GM12891 (cell line): ENCODE measurements around the gene YBX2.

Source experiments
- DNase-seq: peaks from one replicate; pipeline ENCODE4 v3.0.0; 2011; ENCODE audit warnings: low spot score; ENCODE audit not compliant: insufficient read length
- FAIRE-seq: peaks from 2 replicates; lab custom pipeline; 2011; peaks lifted over from hg19 to GRCh38; lab: Jason Lieb, UNC
- PAX5 ChIP-seq: IDR thresholded peaks from 2 replicates; pipeline ENCODE4 v1.6.1; 2011; ENCODE audit warnings: low read length, moderate library complexity, mild to moderate bottlenecking; ENCODE audit not compliant: insufficient read depth, severe bottlenecking
- POLR2A ChIP-seq: IDR thresholded peaks from 2 replicates; pipeline ENCODE4 v1.6.1; 2011; ENCODE audit warnings: low read depth, low read length, control low read depth
- POLR2AphosphoS5 ChIP-seq: IDR thresholded peaks from 2 replicates; pipeline ENCODE4 v1.6.1; 2011; ENCODE audit warnings: low read depth, low read length, control low read depth
- POU2F2 ChIP-seq: IDR thresholded peaks from 2 replicates; pipeline ENCODE4 v1.6.1; 2011; ENCODE audit warnings: low read depth, mild to moderate bottlenecking, control low read depth, low read length, moderate library complexity
- SPI1 ChIP-seq: IDR thresholded peaks from 2 replicates; pipeline ENCODE4 v1.6.1; 2011; ENCODE audit warnings: low read depth, low read length, control low read depth
- TAF1 ChIP-seq: IDR thresholded peaks from 2 replicates; pipeline ENCODE4 v1.6.1; 2011; ENCODE audit warnings: low read depth, low read length, control low read depth

The YBX2 gene

GRCh38 chr17:7323731-7324437 lies 29.4 kb upstream of the YBX2 start:
- peak; percentile 90 for FAIRE-seq

DNA sequence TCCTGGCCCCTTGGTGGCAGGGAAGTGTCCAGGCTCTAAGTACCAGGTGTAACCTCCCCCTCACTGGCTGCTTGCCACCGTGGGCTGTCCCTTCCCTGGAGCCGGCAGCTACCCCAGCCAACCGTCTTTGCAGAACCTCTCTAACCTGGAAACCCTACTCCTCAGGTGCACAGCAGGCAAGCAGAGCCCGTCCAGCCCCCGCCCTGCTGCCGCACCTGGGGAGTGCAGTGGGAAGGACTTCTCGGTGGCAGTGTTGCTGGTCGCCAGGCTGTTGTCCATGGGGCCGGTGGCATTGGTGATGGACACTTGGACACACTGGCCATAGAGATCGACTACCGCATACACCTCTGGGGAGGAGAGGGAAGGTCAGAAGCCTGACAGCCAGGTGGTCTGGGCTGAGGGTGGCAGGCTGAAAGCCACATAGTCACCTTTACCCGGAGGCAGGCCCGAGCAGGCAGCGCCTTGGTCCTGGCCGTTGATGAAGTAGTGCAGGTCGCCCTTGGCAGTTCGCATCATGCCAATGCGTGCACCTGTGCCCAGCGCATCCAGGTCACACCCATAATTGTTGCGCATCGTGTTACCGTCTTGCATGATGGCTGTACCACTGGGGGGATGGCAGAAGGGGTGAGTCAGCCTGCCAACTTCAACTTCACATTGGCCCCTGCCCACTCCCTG lies 28.2 kb upstream of the YBX2 start:
- TF ChIP-seq POU2F2 = no peak
- no peak for TF ChIP-seq SPI1
- TF ChIP-seq TAF1 = no peak
- TF ChIP-seq PAX5 = no peak
- no peak for TF ChIP-seq POLR2A
- no peak for TF ChIP-seq POLR2AphosphoS5
- FAIRE-seq (no peak), DNase-seq (peak; percentile 6)

More at GRCh38 chr17:7323731-7324437, 29.4 kb upstream of the YBX2 start:
- DNase-seq = peak; percentile 86
- TF ChIP-seq TAF1 (no peak), POLR2A (no peak), POLR2AphosphoS5 (no peak), POU2F2 (no peak), PAX5 (no peak), SPI1 (no peak)

GRCh38 chr17:7321466-7321865 lies 27.0 kb upstream of the YBX2 start:
- TF ChIP-seq POU2F2 = no peak
- no peak for TF ChIP-seq PAX5
- no peak for TF ChIP-seq SPI1
- no peak for TF ChIP-seq POLR2A
- no peak for TF ChIP-seq POLR2AphosphoS5
- TF ChIP-seq TAF1 = no peak
- peak; percentile 3 for DNase-seq
- FAIRE-seq = no peak

DNA sequence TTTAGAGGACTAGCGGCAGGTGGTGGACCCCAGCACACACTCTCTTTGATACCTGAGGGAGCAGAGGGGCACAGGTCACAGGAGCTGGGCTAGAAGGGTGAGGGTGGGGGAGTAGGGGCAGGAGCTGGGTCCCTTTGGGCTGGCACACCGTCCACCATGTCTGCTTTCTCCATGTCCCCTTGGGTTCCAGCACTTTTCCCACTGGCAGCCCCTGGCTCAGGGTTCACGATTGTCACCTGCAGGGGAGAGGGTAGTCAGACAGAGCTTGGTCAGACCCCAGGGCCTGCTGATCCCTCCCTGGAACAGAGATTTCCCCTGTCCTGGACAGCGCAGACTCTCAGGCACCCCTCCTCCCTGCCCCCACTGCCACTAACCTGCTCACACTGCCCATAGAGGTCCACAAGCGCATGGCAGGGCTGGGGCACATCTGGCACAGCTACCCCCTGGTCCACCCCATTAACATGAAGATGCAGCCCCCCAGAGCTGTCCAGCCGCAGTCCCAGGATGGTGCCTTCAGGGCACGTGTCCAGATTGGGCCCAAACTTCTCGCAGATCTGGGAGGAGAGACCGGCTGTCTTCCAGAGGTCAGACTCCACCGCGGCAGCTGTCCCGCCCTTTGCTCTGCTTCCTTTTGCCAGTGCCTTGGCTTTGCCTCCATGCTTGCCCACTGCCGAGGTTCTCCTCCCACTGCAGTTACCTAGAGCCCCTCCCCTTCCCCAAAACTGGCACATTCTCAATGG lies 23.9 kb upstream of the YBX2 start:
- TF ChIP-seq TAF1 (no peak), POLR2A (no peak), POU2F2 (no peak), POLR2AphosphoS5 (no peak), PAX5 (no peak), SPI1 (no peak)
- FAIRE-seq (no peak), DNase-seq (peak; percentile 3)

GRCh38 chr17:7317161-7317803 lies 22.8 kb upstream of the YBX2 start:
- FAIRE-seq (no peak), DNase-seq (peak; percentile 6)
- TF ChIP-seq POU2F2 (no peak), SPI1 (no peak), TAF1 (no peak), PAX5 (no peak), POLR2A (no peak), POLR2AphosphoS5 (no peak)

DNA sequence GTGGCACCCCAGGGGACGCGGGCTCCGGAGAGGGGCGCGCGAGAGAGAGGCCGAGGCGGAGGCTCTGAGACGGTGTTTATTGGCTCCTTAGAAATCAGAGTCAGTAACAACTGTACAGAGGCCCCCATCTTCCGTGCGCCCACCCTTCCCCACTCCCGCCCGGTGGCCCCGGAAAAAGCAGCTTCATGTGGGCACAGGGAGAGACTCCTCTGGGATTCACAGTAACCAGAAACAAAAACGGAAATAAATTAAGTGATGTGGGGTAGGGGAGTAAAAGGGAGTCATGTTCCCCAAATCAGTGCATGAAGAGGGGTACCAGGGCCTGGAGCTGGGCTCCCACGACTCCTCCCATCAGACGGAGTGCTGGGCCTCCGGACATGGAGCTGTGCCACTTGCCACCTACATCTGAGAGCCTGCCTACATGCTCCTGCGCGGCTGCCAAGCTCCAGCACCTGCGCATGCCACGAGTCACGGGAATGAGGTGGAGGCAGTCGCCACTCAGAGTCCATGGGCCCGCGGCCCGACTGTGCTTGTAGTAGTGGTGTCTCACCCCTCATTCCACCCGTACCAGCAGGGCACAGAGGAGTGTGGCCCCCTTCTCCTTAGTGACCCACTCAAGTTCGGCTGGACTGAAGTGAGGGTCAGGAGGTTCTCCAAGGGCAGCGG lies 21.3 kb upstream of the YBX2 start:
- DNase-seq (peak; percentile 32), FAIRE-seq (no peak)
- no peak for TF ChIP-seq PAX5
- TF ChIP-seq TAF1 = no peak
- TF ChIP-seq SPI1 = no peak
- TF ChIP-seq POU2F2 = no peak
- TF ChIP-seq POLR2A = no peak
- no peak for TF ChIP-seq POLR2AphosphoS5

DNA sequence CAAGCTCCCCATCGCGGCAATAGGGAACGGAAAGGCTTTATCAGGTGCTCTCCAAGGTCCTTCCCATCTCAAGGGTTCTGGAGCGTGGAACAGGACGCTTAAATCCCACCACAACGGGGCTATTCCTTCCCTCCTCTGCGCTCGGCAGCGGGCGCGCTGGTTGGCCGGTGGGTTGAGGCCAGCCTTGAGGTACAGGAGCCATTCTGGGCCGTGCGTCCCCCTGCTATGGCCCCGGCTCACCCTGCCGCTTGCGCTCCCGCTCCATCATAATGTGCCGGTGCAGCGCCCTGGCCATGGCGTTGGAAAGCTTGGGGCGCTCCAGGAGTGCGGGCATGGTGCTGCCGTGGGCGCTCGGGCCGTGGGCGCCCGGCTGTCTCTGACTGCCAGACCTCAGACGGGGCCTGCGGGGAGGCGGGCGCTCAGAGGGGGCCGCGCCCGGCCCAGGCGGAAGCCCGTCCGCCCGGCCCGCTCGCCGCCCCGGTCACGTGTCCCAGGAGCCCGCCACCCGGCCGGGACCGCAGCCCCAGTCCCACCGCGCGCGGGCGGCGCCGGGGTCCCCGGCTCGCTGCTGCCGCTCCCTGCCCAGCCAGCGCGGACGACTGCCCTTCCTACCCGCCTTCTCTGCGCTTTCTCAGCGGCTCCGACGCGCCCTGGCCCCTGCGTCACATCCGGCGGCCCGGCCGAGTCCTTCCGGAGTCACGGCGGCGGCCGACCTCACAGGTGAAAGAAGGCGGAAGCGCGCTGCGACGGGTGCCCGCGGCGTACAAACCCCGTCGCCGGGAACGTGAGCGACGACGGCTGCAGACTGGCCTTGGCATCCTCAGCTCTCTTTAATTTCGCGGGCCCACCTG lies 20.5 kb upstream of the YBX2 start, which contains the start of gene GPS2:
Gene GPS2, minus strand, starts transcription at position 642 of the 851 bp plus-strand sequence. Its CDS starts 308 bp downstream, at position 334.
- TF ChIP-seq PAX5 = peak; percentile 9
- no peak for TF ChIP-seq POU2F2
- no peak for TF ChIP-seq POLR2AphosphoS5
- TF ChIP-seq SPI1 = peak; percentile 38; the same call in 1 of the 2 replicates
- TF ChIP-seq POLR2A = peak; percentile 75
- peak; percentile 73 for TF ChIP-seq TAF1
- peak; percentile 99 for FAIRE-seq
- peak; percentile 99 for DNase-seq
